Measurements from ENCODE around the gene CEMIP.

The CEMIP gene

GRCh38 chr15:80898040-80898439 is 118.9 kb downstream of the CEMIP start:
- DNase-seq = no peak

GRCh38 chr15:80902298-80902801 is 123.2 kb downstream of the CEMIP start:
- no peak for DNase-seq

GRCh38 chr15:80904998-80905397 is 125.8 kb downstream of the CEMIP start:
- DNase-seq = no peak

GRCh38 chr15:80906159-80906766 is 127.1 kb downstream of the CEMIP start:
- DNase-seq = no peak

GRCh38 chr15:80911821-80912220 is 132.7 kb downstream of the CEMIP start:
- no peak for DNase-seq

GRCh38 chr15:80912673-80913072 is 133.5 kb downstream of the CEMIP start:
- no peak for DNase-seq

GRCh38 chr15:80913541-80913940 is 134.4 kb downstream of the CEMIP start:
- no peak for DNase-seq

- DNase-seq = no peak
These were observed 136.3 kb downstream of the CEMIP start for GRCh38 chr15:80915472-80915871.

GRCh38 chr15:80916056-80916455 is 136.9 kb downstream of the CEMIP start:
- DNase-seq = no peak

GRCh38 chr15:80918196-80918783 is 139.1 kb downstream of the CEMIP start:
- no peak for DNase-seq

GRCh38 chr15:80920271-80920699 is 141.1 kb downstream of the CEMIP start:
- DNase-seq = no peak

- DNase-seq = no peak
These were observed 142.7 kb downstream of the CEMIP start for GRCh38 chr15:80921736-80922410.

GRCh38 chr15:80923668-80924067 is 144.5 kb downstream of the CEMIP start:
- DNase-seq = no peak

- no peak for DNase-seq
These were observed 145.1 kb downstream of the CEMIP start for GRCh38 chr15:80924278-80924677.

GRCh38 chr15:80925597-80926059 is 146.5 kb downstream of the CEMIP start:
- no peak for DNase-seq

- no peak for DNase-seq
These were observed 147.0 kb downstream of the CEMIP start for GRCh38 chr15:80926126-80926525.

- no peak for DNase-seq
These were observed 150.1 kb downstream of the CEMIP start for GRCh38 chr15:80929225-80929624.

GRCh38 chr15:80929689-80930088 is 150.5 kb downstream of the CEMIP start:
- DNase-seq = no peak

- DNase-seq = no peak
These were observed 152.0 kb downstream of the CEMIP start for GRCh38 chr15:80931191-80931590.

- no peak for DNase-seq
These were observed 152.7 kb downstream of the CEMIP start for GRCh38 chr15:80931721-80932512.

- DNase-seq = no peak
These were observed 153.3 kb downstream of the CEMIP start for GRCh38 chr15:80932513-80932815.

- DNase-seq = no peak
These were observed 153.8 kb downstream of the CEMIP start for GRCh38 chr15:80932989-80933388.

- DNase-seq = no peak
These were observed 155.6 kb downstream of the CEMIP start for GRCh38 chr15:80934761-80935221.

Data from activated CD4-positive, CD25-positive, alpha-beta regulatory T cell (primary cell).